ENCODE measurements around the gene CLDN15. TPM values are rescaled to one million over a fixed set of nuclear protein-coding genes. Genes with fewer than 3 reads are reported as not detected.
A peak's percentile ranks its signal among the peaks of the same experiment; 100 is the strongest.

The CLDN15 gene
- total RNA-seq, 3 donors from 2014 or later: 14.6 to 23.7 (median 15.9) TPM

GRCh38 chr7:101233907-101234547 lies 3.6 kb downstream of the CLDN15 start:
- Histone ChIP-seq H3K4me3 (no peak overlapping the region), H3K4me1 (ENCODE audit: low read depth) (peaks cover 34% of the 10 kb centered on the region), H3K36me3 (ENCODE audit: low read depth) (no peaks in the 10 kb centered on the region), H3K9me3 (no peaks in the 10 kb centered on the region)
- DNase-seq (no peak), ATAC-seq (no peak)
- TF ChIP-seq CTCF (IDR thresholded peaks at IDR 0.05): no peak
- intact Hi-C loops (cut with DNase I, micrococcal nuclease): no loop called here

GRCh38 chr7:101232141-101232850 lies 5.3 kb downstream of the CLDN15 start:
- TF ChIP-seq CTCF (IDR thresholded peaks at IDR 0.05): no peak
- peak; percentile 86 for ATAC-seq
- H3K4me1 ChIP-seq (ENCODE audit: low read depth): peaks cover 21% of the 10 kb centered on the region
- intact Hi-C loops (cut with DNase I, micrococcal nuclease): no loop called here
- no peak overlapping the region for H3K4me3 ChIP-seq
- H3K9me3 ChIP-seq: no peaks in the 10 kb centered on the region
- peak; percentile 91 to 93 (median 91) for DNase-seq
- no peaks in the 10 kb centered on the region for H3K36me3 ChIP-seq (ENCODE audit: low read depth)

- peak in 2 of 3 donors; percentile 45 to 57 for DNase-seq
Observed at GRCh38 chr7:101231644-101232043, 6.0 kb downstream of the CLDN15 start.

GRCh38 chr7:101226721-101227120 lies 10.9 kb downstream of the CLDN15 start:
- DNase-seq (no peak), ATAC-seq (no peak)
- intact Hi-C loops (cut with DNase I, micrococcal nuclease): no loop called here
- Histone ChIP-seq H3K9me3 (no peaks in the 10 kb centered on the region), H3K36me3 (ENCODE audit: low read depth) (no peaks in the 10 kb centered on the region), H3K4me3 (no peak overlapping the region), H3K4me1 (ENCODE audit: low read depth) (peaks cover 4% of the 10 kb centered on the region)
- TF ChIP-seq CTCF (IDR thresholded peaks at IDR 0.05): no peak

More at GRCh38 chr7:101231644-101232043, 6.0 kb downstream of the CLDN15 start:
- H3K9me3 ChIP-seq: no peaks in the 10 kb centered on the region
- peaks cover 18% of the 10 kb centered on the region for H3K4me1 ChIP-seq (ENCODE audit: low read depth)
- H3K36me3 ChIP-seq (ENCODE audit: low read depth): no peaks in the 10 kb centered on the region
- H3K4me3 ChIP-seq: no peak overlapping the region
- TF ChIP-seq CTCF (IDR thresholded peaks at IDR 0.05): no peak
- intact Hi-C loops (cut with DNase I, micrococcal nuclease): no loop called here
- peak; percentile 14 for ATAC-seq

GRCh38 chr7:101225650-101226049 lies 12.0 kb downstream of the CLDN15 start:
- H3K36me3 ChIP-seq (ENCODE audit: low read depth): no peaks in the 10 kb centered on the region
- intact Hi-C loops (cut with DNase I, micrococcal nuclease): no loop called here
- H3K4me3 ChIP-seq: no peak overlapping the region
- ATAC-seq: no peak
- no peaks in the 10 kb centered on the region for H3K9me3 ChIP-seq
- H3K4me1 ChIP-seq (ENCODE audit: low read depth): no peaks in the 10 kb centered on the region
- no peak for DNase-seq
- no peak for TF ChIP-seq CTCF (IDR thresholded peaks at IDR 0.05)
